Right lung (tissue), 5 donors: Measurements from ENCODE around the gene ZACN. TPM values are rescaled to one million over a fixed set of nuclear protein-coding genes. Genes with fewer than 3 reads are reported as not detected.

Experiments
- DNase-seq, 2 donors: peaks; one replicate each; pipeline ENCODE4 v3.0.0-alpha.2; 2013
- polyA plus RNA-seq, 5 donors: library from polyadenylated mRNA; unstranded; fragments of 120-200 nt; gene quantifications; one replicate each; pipeline versions ENCODE4 v1.2.1 to v1.2.3, GENCODE V29; 2013; ENCODE audit warnings: inconsistent platforms in 1 of 5, low replicate concordance in 1 of 5; ENCODE audit not compliant: insufficient read length in 5 of 5, insufficient read depth in 1 of 5

The ZACN gene
- polyA plus RNA-seq, 5 donors, result 4.1 to 22.2 (median 16.1) TPM

DNA sequence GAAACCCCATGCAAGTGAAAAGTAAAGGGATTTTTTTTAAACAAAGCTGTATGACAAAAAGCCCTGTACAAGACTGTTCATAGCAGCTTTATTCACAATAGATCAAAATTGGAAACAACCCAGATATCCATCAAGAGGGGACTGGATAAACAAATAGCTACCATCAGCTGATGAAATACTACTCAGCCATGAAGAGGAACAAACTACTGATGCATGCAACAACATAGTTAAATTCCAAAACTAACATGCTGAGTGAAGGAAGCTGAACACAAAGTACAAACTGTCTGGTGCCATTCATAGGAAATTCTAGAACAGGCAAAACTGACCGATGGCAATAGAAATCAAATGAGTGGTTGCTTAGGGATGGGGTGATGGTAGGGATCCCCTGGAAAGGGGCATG lies 46.9 kb downstream of the ZACN start:
- no peak for DNase-seq

DNA sequence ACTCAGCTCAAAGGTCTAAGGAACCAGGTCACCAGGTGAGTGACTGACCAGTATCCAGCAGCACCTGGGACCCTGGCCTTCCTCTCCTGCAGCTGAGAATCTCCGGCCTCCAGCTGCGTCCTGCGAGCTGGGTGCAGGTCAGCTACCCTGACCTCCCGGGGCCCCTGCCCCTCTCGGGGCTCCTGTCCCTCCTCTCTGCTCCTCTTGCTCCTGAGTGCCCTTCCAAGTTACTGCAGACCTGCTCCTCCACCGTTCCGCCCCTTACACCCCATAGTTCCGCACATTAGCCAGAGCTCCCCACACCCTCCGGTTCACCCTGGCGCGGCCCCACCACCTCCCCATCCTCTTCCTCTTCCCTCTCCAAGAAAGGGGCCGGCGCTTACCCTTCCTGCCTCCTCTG lies 51.5 kb downstream of the ZACN start:
- no peak for DNase-seq

DNA sequence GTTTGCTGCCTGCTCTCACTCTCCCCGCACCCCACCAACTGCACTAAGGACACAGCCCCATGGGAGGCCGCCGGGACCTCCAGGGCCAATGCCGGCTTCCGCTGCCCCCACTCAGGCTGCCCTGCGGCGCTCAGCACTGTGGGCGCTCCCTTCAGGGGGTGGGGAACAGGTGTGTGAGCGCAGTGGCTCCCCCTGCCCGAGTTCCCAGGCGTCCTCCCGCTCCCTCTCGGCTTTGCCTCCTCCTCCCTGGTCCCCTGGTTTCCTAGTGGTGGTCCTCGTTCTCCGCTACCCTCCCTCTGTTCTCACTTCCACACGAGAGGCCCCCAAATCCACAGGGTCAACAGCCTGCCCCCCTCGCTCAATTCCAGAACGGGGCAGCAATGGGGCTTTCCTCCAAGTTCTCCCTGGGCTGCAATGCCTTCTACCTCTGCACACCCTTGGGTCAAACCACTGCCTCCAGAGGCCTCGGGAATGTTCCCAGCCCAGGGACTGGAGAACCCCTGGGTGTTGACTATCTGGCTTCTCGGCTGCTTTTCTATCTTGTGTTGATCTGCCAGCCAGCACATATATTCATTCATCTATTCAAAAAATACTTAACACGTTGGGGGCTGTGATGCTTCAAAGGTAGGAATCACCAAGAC lies 52.2 kb downstream of the ZACN start:
- DNase-seq, result no peak

DNA sequence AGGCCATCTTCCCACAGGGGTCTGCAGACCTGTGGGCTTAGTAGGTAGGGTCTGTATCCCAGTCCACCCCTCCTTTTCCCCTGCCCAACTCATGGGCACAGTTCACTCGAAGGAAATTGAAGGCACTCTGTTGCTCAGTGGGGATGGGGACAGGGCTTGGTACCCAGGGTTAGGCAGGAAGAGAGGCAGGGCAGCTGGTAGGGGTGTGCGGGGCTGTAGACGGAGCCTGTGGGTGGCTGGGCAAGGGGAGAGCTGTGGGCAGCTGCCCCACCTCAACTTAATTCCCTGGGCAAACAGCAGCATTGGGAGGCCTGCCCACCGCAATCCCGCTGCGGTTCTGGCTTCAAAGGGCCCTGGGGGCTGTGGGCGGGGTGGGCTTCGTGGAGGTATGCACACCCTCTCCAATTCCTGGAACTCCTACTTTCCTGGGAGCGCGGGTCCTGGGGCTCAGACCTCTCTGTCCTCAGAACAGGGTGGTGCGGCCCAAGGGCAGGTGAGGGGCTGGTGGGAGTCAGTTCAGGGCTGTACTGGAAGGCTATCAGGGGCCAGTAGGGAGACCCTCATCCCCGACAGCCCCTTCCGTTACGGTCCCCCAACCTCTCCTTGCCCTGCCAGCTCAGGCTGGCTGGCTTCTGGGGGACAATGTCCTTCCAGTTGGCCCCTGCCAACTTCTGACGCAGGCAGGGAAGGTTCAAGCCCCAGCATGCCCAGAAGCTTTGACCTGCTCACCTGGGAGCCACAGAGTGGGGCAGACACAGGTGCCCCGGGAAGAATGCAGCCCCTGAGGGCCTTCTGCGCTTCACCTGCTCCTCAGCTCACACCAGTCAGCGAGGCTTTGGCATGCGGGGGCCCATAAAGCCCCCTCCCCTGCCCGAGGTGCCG lies 53.0 kb downstream of the ZACN start:
- no peak for DNase-seq

Other genes starting within 250 kb of the ZACN start
- gene UNC13D, start 234.8 kb upstream of the ZACN start, polyA plus RNA-seq, result 10 to 100 TPM; 20.7 to 43.6 (median 37.8) TPM
- 10 to 100 TPM; 53.7 to 77.3 (median 74.1) TPM for gene WBP2, start 223.8 kb upstream of the ZACN start, polyA plus RNA-seq
- 10 to 100 TPM; 13.0 to 26.4 (median 15.9) TPM for gene TRIM47, start 200.6 kb upstream of the ZACN start, polyA plus RNA-seq
- 10 to 100 TPM; 12.8 to 26.7 (median 20.8) TPM for gene TRIM65, start 182.2 kb upstream of the ZACN start, polyA plus RNA-seq
- gene MRPL38, start 174.3 kb upstream of the ZACN start, polyA plus RNA-seq, result 10 to 100 TPM; 51.8 to 92.4 (median 73.1) TPM
- gene FBF1, start 138.1 kb upstream of the ZACN start, polyA plus RNA-seq, result 1 to 10 TPM; 6.6 to 9.6 (median 7.9) TPM
- gene ACOX1, start 100.0 kb upstream of the ZACN start, polyA plus RNA-seq, result 10 to 100 TPM; 22.9 to 36.6 (median 27.1) TPM
- gene TEN1, start 99.9 kb upstream of the ZACN start, polyA plus RNA-seq, result 10 to 100 TPM; 21.9 to 34.8 (median 27.5) TPM
- 10 to 100 TPM; 12.7 to 23.1 (median 18.4) TPM for gene CDK3, start 78.3 kb upstream of the ZACN start, polyA plus RNA-seq
- gene EVPL, start 51.9 kb upstream of the ZACN start, polyA plus RNA-seq, result 10 to 100 TPM; 15.8 to 47.5 (median 43.8) TPM
- gene SRP68, start 6.7 kb upstream of the ZACN start, polyA plus RNA-seq, result 100 to 1,000 TPM in 3 of 5 donors, 10 to 100 TPM in 2; 92.3 to 111 (median 101) TPM
- gene GALR2, start 4.4 kb upstream of the ZACN start, polyA plus RNA-seq, result under 1 TPM in 2 of 5 donors, not detected in 3; 0.10 to 0.27 TPM
- gene EXOC7, start 24.6 kb downstream of the ZACN start, polyA plus RNA-seq, result 100 to 1,000 TPM; 152 to 171 (median 166) TPM
- 10 to 100 TPM; 13.5 to 33.9 (median 20.6) TPM for gene FOXJ1, start 62.1 kb downstream of the ZACN start, polyA plus RNA-seq
- 10 to 100 TPM in 1 of 5 donors, 1 to 10 TPM in 4; 7.5 to 11.1 (median 8.6) TPM for gene RNF157, start 161.3 kb downstream of the ZACN start, polyA plus RNA-seq
- 10 to 100 TPM; 20.4 to 47.9 (median 25.2) TPM for gene UBALD2, start 186.2 kb downstream of the ZACN start, polyA plus RNA-seq
- 10 to 100 TPM in 1 of 5 donors, 1 to 10 TPM in 4; 5.0 to 10.2 (median 6.2) TPM for gene QRICH2, start 229.1 kb downstream of the ZACN start, polyA plus RNA-seq